Smooth muscle cell (in vitro differentiated cells): ENCODE data around the gene EML5. TPM values are rescaled to one million over a fixed set of nuclear protein-coding genes. Genes with fewer than 3 reads are reported as not detected.

Experiments used
- DNase-seq: peaks from one replicate; lab custom pipeline; 2025; ENCODE audit not compliant: unreplicated experiment; lab: John Stamatoyannopoulos, UW
- H2AFZ ChIP-seq: fragments of 200-600 bp; sonication (generic); 2 replicates; pipeline ENCODE4 v1.6.0; 2016; ENCODE audit warnings: antibody characterized with exemption, low read depth, mild to moderate bottlenecking
- H3F3A ChIP-seq: fragments of 200-600 bp; sonication (generic); 2 replicates; pipeline ENCODE4 v1.6.0; 2017; ENCODE audit warnings: antibody characterized with exemption, low read depth
- H3K27ac ChIP-seq: fragments of 200-600 bp; sonication (generic); 2 replicates; pipeline ENCODE4 v1.5.1; 2016; ENCODE audit warnings: low read depth, mild to moderate bottlenecking
- H3K27me3 ChIP-seq: fragments of 200-600 bp; sonication (generic); 2 replicates; pipeline ENCODE4 v1.6.1; 2016; ENCODE audit warnings: low read depth, mild to moderate bottlenecking
- H3K36me3 ChIP-seq: fragments of 200-600 bp; sonication (generic); 2 replicates; pipeline ENCODE4 v1.5.1; 2016; ENCODE audit warnings: low read depth
- H3K4me1 ChIP-seq: fragments of 200-600 bp; sonication (generic); 2 replicates; pipeline ENCODE4 v1.5.1; 2016; ENCODE audit warnings: low read depth
- H3K4me2 ChIP-seq: fragments of 200-600 bp; sonication (generic); 2 replicates; pipeline ENCODE4 v1.6.0; 2016; ENCODE audit warnings: mild to moderate bottlenecking
- H3K4me3 ChIP-seq: fragments of 200-600 bp; sonication (generic); 2 replicates; pipeline ENCODE4 v1.5.1; 2016; ENCODE audit warnings: mild to moderate bottlenecking
- H3K79me2 ChIP-seq: fragments of 200-600 bp; sonication (generic); 2 replicates; pipeline ENCODE4 v1.6.0; 2016; ENCODE audit warnings: low read depth, mild to moderate bottlenecking
- H3K9ac ChIP-seq: fragments of 200-600 bp; sonication (generic); 2 replicates; pipeline ENCODE4 v1.6.0; 2016; ENCODE audit warnings: low read depth
- H3K9me3 ChIP-seq: fragments of 200-600 bp; sonication (generic); replicated peaks from 2 replicates; pipeline ENCODE4 v1.5.1; 2016; ENCODE audit warnings: low read depth
- H4K20me1 ChIP-seq: fragments of 200-600 bp; sonication (generic); 2 replicates; pipeline ENCODE4 v1.6.0; 2016; ENCODE audit warnings: low read depth
- WGBS: methylation state at CpG from one replicate; pipeline ENCODE4 v1.1.7; 2016; ENCODE audit warnings: low lambda C conversion rate; 5-methylcytosine and 5-hydroxymethylcytosine counted together
- polyA plus RNA-seq: library from polyadenylated mRNA; unstranded; fragments of >200 nt; fragmentation: Nextera tagmentation; extraction: Ambion mirVana; gene quantifications from 2 replicates; pipeline ENCODE4 v1.2.1, GENCODE V29; 2016
- total RNA-seq: library from RNA; depleted of rRNA; stranded (reverse); fragments of >200 nt; gene quantifications from 2 replicates; pipeline ENCODE4 v1.2.3, GENCODE V29; 2014
- TF ChIP-seq, protein P1 (sequence below): fragments of 200-600 bp; sonication (generic); IDR thresholded peaks from 2 replicates; pipeline ENCODE4 v1.5.1; 2017; ENCODE audit warnings: borderline replicate concordance, mild to moderate bottlenecking, antibody characterized with exemption; ENCODE audit not compliant: insufficient read depth, poor library complexity, severe bottlenecking

EML5 gene
- total and polyA plus RNA-seq, 2 experiments from 2014 or later: 0.31 TPM; not detected in 1

DNA sequence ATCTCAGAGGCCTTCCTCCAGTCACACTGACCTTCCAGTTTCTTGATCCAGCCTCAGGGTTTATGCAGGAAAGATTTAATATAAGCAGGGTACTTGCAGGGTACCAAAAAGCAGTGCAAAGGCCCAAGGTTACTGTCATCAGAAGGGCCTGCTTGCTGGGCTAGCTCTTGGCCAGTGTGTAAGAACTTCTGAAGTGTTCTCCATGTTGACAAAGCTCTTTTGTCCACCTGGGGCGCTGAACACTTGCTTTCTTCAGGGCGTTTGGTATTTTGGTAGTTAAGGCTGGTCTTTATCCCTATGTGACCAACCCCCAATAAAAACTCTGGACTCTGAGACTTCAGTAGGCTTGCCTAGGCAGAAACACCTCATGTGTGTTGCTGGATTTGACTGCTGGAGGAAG, 160.2 kb downstream of the EML5 start:
- no peak overlapping the region for H3K4me3 ChIP-seq
- H3K36me3 ChIP-seq: no peaks in the 10 kb centered on the region
- no peaks in the 10 kb centered on the region for H4K20me1 ChIP-seq
- no peaks in the 10 kb centered on the region for H3K4me1 ChIP-seq
- H3K9me3 ChIP-seq: no peaks in the 10 kb centered on the region
- no peak overlapping the region for H2AFZ ChIP-seq
- TF ChIP-seq, protein P1, sequence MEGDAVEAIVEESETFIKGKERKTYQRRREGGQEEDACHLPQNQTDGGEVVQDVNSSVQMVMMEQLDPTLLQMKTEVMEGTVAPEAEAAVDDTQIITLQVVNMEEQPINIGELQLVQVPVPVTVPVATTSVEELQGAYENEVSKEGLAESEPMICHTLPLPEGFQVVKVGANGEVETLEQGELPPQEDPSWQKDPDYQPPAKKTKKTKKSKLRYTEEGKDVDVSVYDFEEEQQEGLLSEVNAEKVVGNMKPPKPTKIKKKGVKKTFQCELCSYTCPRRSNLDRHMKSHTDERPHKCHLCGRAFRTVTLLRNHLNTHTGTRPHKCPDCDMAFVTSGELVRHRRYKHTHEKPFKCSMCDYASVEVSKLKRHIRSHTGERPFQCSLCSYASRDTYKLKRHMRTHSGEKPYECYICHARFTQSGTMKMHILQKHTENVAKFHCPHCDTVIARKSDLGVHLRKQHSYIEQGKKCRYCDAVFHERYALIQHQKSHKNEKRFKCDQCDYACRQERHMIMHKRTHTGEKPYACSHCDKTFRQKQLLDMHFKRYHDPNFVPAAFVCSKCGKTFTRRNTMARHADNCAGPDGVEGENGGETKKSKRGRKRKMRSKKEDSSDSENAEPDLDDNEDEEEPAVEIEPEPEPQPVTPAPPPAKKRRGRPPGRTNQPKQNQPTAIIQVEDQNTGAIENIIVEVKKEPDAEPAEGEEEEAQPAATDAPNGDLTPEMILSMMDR: no peak
- WGBS: 85% methylated on average over 2 of the region's 2 CpGs
- H3K9ac ChIP-seq: no peak overlapping the region
- peaks cover 3% of the 10 kb centered on the region for H3F3A ChIP-seq
- no peaks in the 10 kb centered on the region for H3K79me2 ChIP-seq
- no peak overlapping the region for H3K27ac ChIP-seq
- DNase-seq: no peak
- no peak overlapping the region for H3K4me2 ChIP-seq
- H3K27me3 ChIP-seq: no peaks in the 10 kb centered on the region

DNA sequence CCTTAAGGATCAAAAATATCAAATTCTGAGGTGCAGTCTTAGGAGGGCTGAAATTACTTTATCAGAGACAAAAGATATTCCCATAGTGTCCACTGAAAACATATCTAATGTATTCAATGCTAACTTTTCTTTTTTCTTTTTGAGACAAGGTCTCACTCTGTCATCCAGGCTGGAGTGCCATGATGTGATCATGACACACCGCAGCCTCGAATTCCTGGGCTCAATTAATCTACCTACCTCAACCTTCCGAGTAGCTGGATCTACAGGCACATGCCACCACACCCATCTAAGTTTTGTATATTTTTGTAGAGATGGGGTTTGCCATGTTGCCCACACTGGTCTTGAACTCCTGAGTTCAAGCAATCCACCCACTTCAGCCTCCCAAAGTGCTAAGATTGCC, 161.7 kb downstream of the EML5 start:
- H2AFZ ChIP-seq: no peak overlapping the region

DNA sequence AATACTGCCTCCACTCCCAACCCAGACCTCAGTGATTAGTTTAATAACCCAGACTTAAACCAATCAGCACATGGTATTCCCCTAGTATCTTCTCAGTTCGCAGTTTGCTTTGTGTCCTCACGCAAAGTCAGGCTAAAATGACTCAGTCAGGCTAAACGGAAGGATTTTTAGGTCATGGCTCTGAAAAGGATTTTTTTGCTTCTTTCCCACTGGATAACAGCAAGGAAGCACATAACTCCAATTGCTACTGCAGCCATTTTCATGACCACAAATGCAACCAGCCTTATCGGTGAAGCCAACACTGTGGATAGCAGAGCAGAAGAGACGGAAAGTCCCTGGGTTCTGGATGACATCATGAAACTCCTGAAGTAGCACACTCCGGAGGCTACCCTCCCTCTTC, 162.2 kb downstream of the EML5 start:
- Histone ChIP-seq H3K4me2 (no peak overlapping the region), H4K20me1 (no peaks in the 10 kb centered on the region), H3K4me1 (no peaks in the 10 kb centered on the region), H3K36me3 (no peaks in the 10 kb centered on the region), H3K9ac (peak overlapping the region; percentile 70), H3K4me3 (no peak overlapping the region), H3K27ac (peak overlapping the region; percentile 94), H3F3A (peaks cover 3% of the 10 kb centered on the region), H3K27me3 (no peaks in the 10 kb centered on the region), H3K9me3 (no peaks in the 10 kb centered on the region), H3K79me2 (no peaks in the 10 kb centered on the region), H2AFZ (no peak overlapping the region)
- DNase-seq: no peak
- 7% methylated on average over 6 of the region's 6 CpGs for WGBS
- TF ChIP-seq, protein P1: no peak

More for the DNA sequence above, 161.7 kb downstream of the EML5 start:
- WGBS: 70% methylated on average over 3 of the region's 3 CpGs
- no peaks in the 10 kb centered on the region for H3K9me3 ChIP-seq
- peak overlapping the region; percentile 70 for H3K9ac ChIP-seq
- no peak overlapping the region for H3K4me3 ChIP-seq
- H3K36me3 ChIP-seq: no peaks in the 10 kb centered on the region
- no peaks in the 10 kb centered on the region for H3K27me3 ChIP-seq
- TF ChIP-seq, protein P1: no peak
- DNase-seq: no peak
- H4K20me1 ChIP-seq: no peaks in the 10 kb centered on the region
- peak overlapping the region; percentile 32 for H3K4me2 ChIP-seq
- H3K79me2 ChIP-seq: no peaks in the 10 kb centered on the region
- no peaks in the 10 kb centered on the region for H3K4me1 ChIP-seq
- H3F3A ChIP-seq: peaks cover 3% of the 10 kb centered on the region
- H3K27ac ChIP-seq: peak overlapping the region; percentile 94

DNA sequence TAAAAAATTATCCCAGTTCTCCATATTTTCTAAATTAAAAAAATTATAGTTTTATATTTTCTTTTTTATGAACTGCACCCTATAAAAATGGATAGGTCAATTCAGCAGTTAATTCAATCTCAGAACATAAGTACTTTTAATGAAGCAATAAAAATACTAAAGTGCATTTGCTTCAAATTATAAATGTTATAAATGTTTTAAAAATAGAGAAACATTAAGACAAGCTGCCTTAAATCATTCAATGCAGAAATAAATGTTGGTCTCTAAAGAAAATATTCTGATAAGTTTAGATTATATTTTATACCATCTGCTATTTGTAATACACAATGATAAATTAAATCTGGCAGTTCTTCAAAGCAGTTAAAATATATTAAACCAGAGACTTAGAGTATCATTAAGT, 164.3 kb downstream of the EML5 start:
- H3K9ac ChIP-seq: no peak overlapping the region
- H4K20me1 ChIP-seq: no peaks in the 10 kb centered on the region
- H3K36me3 ChIP-seq: no peaks in the 10 kb centered on the region
- no peak for DNase-seq
- no peak overlapping the region for H3K27ac ChIP-seq
- no peaks in the 10 kb centered on the region for H3K27me3 ChIP-seq
- no peaks in the 10 kb centered on the region for H3K79me2 ChIP-seq
- H3K4me3 ChIP-seq: no peak overlapping the region
- H3F3A ChIP-seq: peaks cover 3% of the 10 kb centered on the region
- H3K9me3 ChIP-seq: no peaks in the 10 kb centered on the region
- H3K4me1 ChIP-seq: no peaks in the 10 kb centered on the region
- H2AFZ ChIP-seq: no peak overlapping the region
- TF ChIP-seq, protein P1: no peak
- H3K4me2 ChIP-seq: no peak overlapping the region
